ENCODE data around the gene MAD1L1. TPM values are rescaled to one million over a fixed set of nuclear protein-coding genes. Genes with fewer than 3 reads are reported as not detected.
"Not testable (repeated sequence)": the region's sequence is repeated elsewhere in the genome, so short reads cannot be mapped to it uniquely, and the experiment has no call there.

MAD1L1 gene
- total and polyA plus RNA-seq, 2 of the 4 experiments (the other 2 are of a cell fraction) = 29.0 to 40.9 TPM

DNA sequence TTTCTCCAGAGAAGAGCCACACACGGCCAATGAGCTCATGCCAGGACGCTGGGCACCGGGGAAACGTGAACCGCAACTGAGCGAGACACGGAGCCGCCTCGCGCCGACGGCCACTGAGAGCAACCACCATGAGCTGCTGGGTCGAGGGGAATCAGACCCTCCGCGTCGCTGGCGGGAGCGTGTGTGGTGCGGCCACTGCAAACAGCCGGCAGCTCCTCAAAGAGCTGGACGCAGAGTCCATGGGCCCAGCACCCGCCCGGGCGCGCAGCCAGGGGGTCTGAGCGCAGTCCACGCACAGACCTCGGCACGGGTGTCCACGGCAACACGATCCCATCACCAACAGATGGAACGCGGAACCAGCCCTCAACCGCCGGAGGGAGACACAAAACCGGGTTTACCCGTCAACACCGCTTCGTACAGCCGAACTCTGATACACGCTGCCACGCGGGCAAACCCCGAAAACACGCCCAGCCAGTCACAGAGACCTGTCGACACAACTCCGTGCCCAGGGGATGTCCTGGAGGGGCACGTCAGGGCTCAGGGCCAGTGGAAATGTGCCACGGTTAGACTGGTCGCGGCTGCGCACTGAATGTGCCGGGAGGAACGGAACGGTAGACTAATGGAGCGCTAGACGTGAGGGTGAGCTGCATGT, 415.6 kb downstream of the MAD1L1 start:
- Histone ChIP-seq H2BK120ac (ENCODE audit: low read depth, low read length) (no peak overlapping the region), H3K18ac (ENCODE audit: low read depth, low read length) (no peak overlapping the region), H4K20me1 (ENCODE audit: insufficient read depth, low read length) (no peaks in the 10 kb centered on the region; the same call in none of the 2 replicates), H2BK15ac (ENCODE audit: low read depth, low read length) (no peak overlapping the region), H3K56ac (ENCODE audit: extremely low read depth, insufficient read depth, low read length) (no peak overlapping the region), H3K23ac (ENCODE audit: low read depth, low read length) (no peak overlapping the region), H3K9me1 (ENCODE audit: insufficient read depth, low read length) (0 out of 2 replicates have a peak, but pooled peaks cover 3% of the 10 kb centered on the region), H3K27me3 (ENCODE audit: control insufficient read depth, insufficient read depth, low read length) (no peaks in the 10 kb centered on the region), H3K4ac (ENCODE audit: low read depth, low read length) (no peak overlapping the region), H4K91ac (ENCODE audit: insufficient read depth, low read depth, low read length) (no peak overlapping the region), H3K9ac (ENCODE audit: low read depth, low read length) (no peak overlapping the region), H3K36me3 (ENCODE audit: control insufficient read depth, insufficient read depth, low read length) (no peaks in the 10 kb centered on the region), H4K5ac (ENCODE audit: low read depth, low read length) (no peak overlapping the region), H2AFZ (replicated peaks; ENCODE audit: low read length, poor library complexity) (no peak overlapping the region), H4K8ac (ENCODE audit: low read depth in 2 of 2, low read length in 2 of 2) (no peak overlapping the region), H3K4me2 (ENCODE audit: low read depth, low read length) (no peak overlapping the region), H3K27ac (ENCODE audit: insufficient read depth, low read length) (no peak overlapping the region), H3K79me1 (ENCODE audit: low read depth in 1 of 2, low read length in 2 of 2) (no peaks in the 10 kb centered on the region), H2AK5ac (ENCODE audit: low read depth, low read length) (no peak overlapping the region), H2AK9ac (replicated peaks; ENCODE audit: low read depth, low read length, poor library complexity) (no peak overlapping the region), H2BK20ac (ENCODE audit: low read depth, low read length) (no peak overlapping the region), H3K9me3 (ENCODE audit: control insufficient read depth, insufficient read depth, low read length) (no peaks in the 10 kb centered on the region), H3K4me1 (ENCODE audit: control insufficient read depth, insufficient read depth, low read length) (peaks cover 2% of the 10 kb centered on the region; the same call in 1 of the 2 replicates), H3K14ac (replicated peaks; ENCODE audit: low read depth, low read length) (no peak overlapping the region), H3K4me3 (ENCODE audit: insufficient read depth, low read depth, low read length) (no peak overlapping the region), H2BK5ac (ENCODE audit: low read depth, low read length, poor library complexity, severe bottlenecking) (no peak overlapping the region)
- WGBS, 2 experiments (ENCODE audit: extremely low coverage in 2 of 2, insufficient read length in 1 of 2) = 96% methylated on average over 51 of the region's 57 CpGs; no CpG with 5 or more reads in 1 of the 2 experiments
- CTCF ChIA-PET = no interaction called here
- TF ChIP-seq SMC3 (IDR thresholded peaks at IDR 0.05; ENCODE audit: low read depth, low read length) (no peak), RCOR1 (IDR thresholded peaks at IDR 0.05; ENCODE audit: insufficient replicate concordance, low read length) (no peak), MAZ (IDR thresholded peaks at IDR 0.05; ENCODE audit: borderline replicate concordance, low read depth, low read length) (no peak)
- intact Hi-C loops (cut with micrococcal nuclease) (no loop called here), dilution Hi-C loops (cut with HindIII; ENCODE audit: low sequenced_read_pairs, unreplicated experiment) (no loop called here), in situ Hi-C loops (cut with MboI; ENCODE audit: low sequenced_read_pairs) (no loop called here)
- POLR2A ChIA-PET (ENCODE audit: unreplicated experiment) = no interaction called here
- BruUV-seq (replicated peaks) = no TSS peak
- DNase-seq = no peak
- no peak for ATAC-seq (ENCODE audit: low read depth)

DNA sequence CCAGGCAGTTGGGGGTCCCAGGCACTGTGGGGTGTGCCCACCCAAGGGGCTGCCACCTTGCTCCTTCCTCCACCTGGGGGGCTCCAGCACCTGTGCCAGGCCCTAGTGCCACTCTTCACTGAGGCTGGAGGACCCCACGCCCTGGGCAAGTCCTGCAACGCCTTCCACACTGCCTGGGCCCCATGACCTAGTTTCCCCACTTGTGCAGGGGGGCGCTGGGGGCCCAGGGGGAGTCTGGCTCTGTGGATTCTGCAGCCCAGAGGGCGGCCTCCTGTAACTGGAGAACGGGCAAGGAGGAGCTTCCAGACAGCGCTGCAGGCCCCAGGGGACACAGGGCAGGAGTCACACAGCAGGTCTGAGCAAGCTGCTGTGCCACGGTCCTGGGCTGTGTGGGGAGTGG, 416.3 kb downstream of the MAD1L1 start:
- H3K18ac ChIP-seq (ENCODE audit: low read depth, low read length); H3K4ac ChIP-seq (ENCODE audit: low read depth, low read length); H3K9ac ChIP-seq (ENCODE audit: low read depth, low read length); H2BK15ac ChIP-seq (ENCODE audit: low read depth, low read length); H4K91ac ChIP-seq (ENCODE audit: insufficient read depth, low read depth, low read length); dilution Hi-C loops (cut with HindIII; ENCODE audit: low sequenced_read_pairs, unreplicated experiment); H2AK5ac ChIP-seq (ENCODE audit: low read depth, low read length); intact Hi-C loops (cut with micrococcal nuclease); H3K27ac ChIP-seq (ENCODE audit: insufficient read depth, low read length); H3K23ac ChIP-seq (ENCODE audit: low read depth, low read length); H2BK120ac ChIP-seq (ENCODE audit: low read depth, low read length); H3K4me2 ChIP-seq (ENCODE audit: low read depth, low read length); H3K4me1 ChIP-seq (ENCODE audit: control insufficient read depth, insufficient read depth, low read length); DNase-seq; H3K14ac ChIP-seq (replicated peaks; ENCODE audit: low read depth, low read length); H3K36me3 ChIP-seq (ENCODE audit: control insufficient read depth, insufficient read depth, low read length); H3K9me1 ChIP-seq (ENCODE audit: insufficient read depth, low read length); H4K8ac ChIP-seq (ENCODE audit: low read depth in 2 of 2, low read length in 2 of 2); H3K56ac ChIP-seq (ENCODE audit: extremely low read depth, insufficient read depth, low read length); H2AFZ ChIP-seq (replicated peaks; ENCODE audit: low read length, poor library complexity); H3K9me3 ChIP-seq (ENCODE audit: control insufficient read depth, insufficient read depth, low read length); POLR2A ChIA-PET (ENCODE audit: unreplicated experiment); in situ Hi-C loops (cut with MboI; ENCODE audit: low sequenced_read_pairs); H3K4me3 ChIP-seq (ENCODE audit: insufficient read depth, low read depth, low read length); H3K79me1 ChIP-seq (ENCODE audit: low read depth in 1 of 2, low read length in 2 of 2); H4K20me1 ChIP-seq (ENCODE audit: insufficient read depth, low read length); H2BK5ac ChIP-seq (ENCODE audit: low read depth, low read length, poor library complexity, severe bottlenecking); BruUV-seq (replicated peaks); CTCF ChIA-PET; H3K27me3 ChIP-seq (ENCODE audit: control insufficient read depth, insufficient read depth, low read length); H2BK20ac ChIP-seq (ENCODE audit: low read depth, low read length); H4K5ac ChIP-seq (ENCODE audit: low read depth, low read length); ATAC-seq (ENCODE audit: low read depth); H2AK9ac ChIP-seq (replicated peaks; ENCODE audit: low read depth, low read length, poor library complexity): not testable (repeated sequence)
- 68% methylated on average over 4 of the region's 7 CpGs; no CpG with 5 or more reads in 1 of the 2 experiments for WGBS, 2 experiments (ENCODE audit: extremely low coverage in 2 of 2, insufficient read length in 1 of 2)
